Measurements from ENCODE around the gene MFSD2B. TPM values are rescaled to one million over a fixed set of nuclear protein-coding genes. Genes with fewer than 3 reads are reported as not detected.

The MFSD2B gene
- total RNA-seq, 1 experiment from 2014 or later = 0.48 TPM

GRCh38 chr2:24045511-24046508 lies 35.9 kb downstream of the MFSD2B start:
- H3K4me1 Mint-ChIP-seq (ENCODE audit: low read depth, unreplicated experiment) = peaks cover 7% of the 10 kb centered on the region
- Histone ChIP-seq H3K4me1 (peaks cover 4% of the 10 kb centered on the region; the same call in 1 of the 2 replicates), H3K4me3 (ENCODE audit: low read depth, low read length) (peak overlapping the region; percentile 65), H3K9me3 (no peaks in the 10 kb centered on the region), H3K36me3 (ENCODE audit: control insufficient read depth, insufficient read depth, low read length) (no peaks in the 10 kb centered on the region), H3K27me3 (replicated peaks; ENCODE audit: control insufficient read depth, insufficient read depth, low read length) (no peaks in the 10 kb centered on the region)
- H3K27me3 Mint-ChIP-seq (ENCODE audit: insufficient read depth, unreplicated experiment) = no peaks in the 10 kb centered on the region
- no peak for TF ChIP-seq CTCF (IDR thresholded peaks at IDR 0.05; ENCODE audit: insufficient read depth in 1 of 2, low read depth in 1 of 2, low read length in 1 of 2, severe bottlenecking in 1 of 2, unreplicated experiment in 1 of 2)
- ChIA-PET POLR2A (no interaction called here), CTCF (interaction anchor here (0.6 to 2.1 kb wide), 2 partner anchors 13 to 31 kb away, joined by 6 to 11 read pairs; partner anchors contain the start of gene SF3B6)
- H3K27ac Mint-ChIP-seq (ENCODE audit: unreplicated experiment) = no peak overlapping the region
- BruUV-seq (replicated peaks) = no TSS peak
- no peaks in the 10 kb centered on the region for H3K36me3 Mint-ChIP-seq (ENCODE audit: insufficient read depth, unreplicated experiment)
- DNase-seq = no peak
- H3K9me3 Mint-ChIP-seq (ENCODE audit: unreplicated experiment) = no peaks in the 10 kb centered on the region
- peak overlapping the region; percentile 86 for H3K4me3 Mint-ChIP-seq (ENCODE audit: unreplicated experiment)
- intact Hi-C loops (cut with micrococcal nuclease; ENCODE audit: unreplicated experiment) = no loop called here

- H3K9me3 Mint-ChIP-seq (ENCODE audit: unreplicated experiment) = no peaks in the 10 kb centered on the region
- CTCF ChIA-PET = interaction anchor here (1.7 to 2.1 kb wide), 2 partner anchors 30 to 38 kb away, joined by 11 to 22 read pairs; partner anchors contain the start of genes SF3B6 and TP53I3
- POLR2A ChIA-PET = interaction anchor here (1.4 to 1.7 kb wide), 2 partner anchors 30 to 37 kb away, joined by 15 to 47 read pairs; partner anchors contain the start of genes SF3B6 and TP53I3
- TF ChIP-seq CTCF (IDR thresholded peaks at IDR 0.05; ENCODE audit: insufficient read depth in 1 of 2, low read depth in 1 of 2, low read length in 1 of 2, severe bottlenecking in 1 of 2, unreplicated experiment in 1 of 2) = no peak
- H3K4me3 Mint-ChIP-seq (ENCODE audit: unreplicated experiment) = peak overlapping the region; percentile 86
- Histone ChIP-seq H3K36me3 (ENCODE audit: control insufficient read depth, insufficient read depth, low read length) (no peaks in the 10 kb centered on the region), H3K4me1 (peaks cover 4% of the 10 kb centered on the region; the same call in 1 of the 2 replicates), H3K4me3 (ENCODE audit: low read depth, low read length) (peak overlapping the region; percentile 65), H3K9me3 (no peaks in the 10 kb centered on the region), H3K27me3 (replicated peaks; ENCODE audit: control insufficient read depth, insufficient read depth, low read length) (no peaks in the 10 kb centered on the region)
- H3K27ac Mint-ChIP-seq (ENCODE audit: unreplicated experiment) = peak overlapping the region; percentile 30
- H3K36me3 Mint-ChIP-seq (ENCODE audit: insufficient read depth, unreplicated experiment) = no peaks in the 10 kb centered on the region
- intact Hi-C loops (cut with micrococcal nuclease; ENCODE audit: unreplicated experiment) = no loop called here
- DNase-seq = no peak
- no peaks in the 10 kb centered on the region for H3K27me3 Mint-ChIP-seq (ENCODE audit: insufficient read depth, unreplicated experiment)
- H3K4me1 Mint-ChIP-seq (ENCODE audit: low read depth, unreplicated experiment) = peaks cover 7% of the 10 kb centered on the region
- TSS peak; percentile 69 for BruUV-seq (replicated peaks)
Observed at GRCh38 chr2:24046599-24046929, 36.7 kb downstream of the MFSD2B start.

GRCh38 chr2:24046930-24047702 lies 37.2 kb downstream of the MFSD2B start, which contains the start of gene WDCP:
WDCP (minus strand) TSS chr2:24047391; CDS start chr2:24039494, 7,897 bp downstream.
- peaks cover 7% of the 10 kb centered on the region for H3K4me1 Mint-ChIP-seq (ENCODE audit: low read depth, unreplicated experiment)
- H3K27me3 Mint-ChIP-seq (ENCODE audit: insufficient read depth, unreplicated experiment) = no peaks in the 10 kb centered on the region
- H3K36me3 ChIP-seq (ENCODE audit: control insufficient read depth, insufficient read depth, low read length) = no peaks in the 10 kb centered on the region
- DNase-seq = peak; percentile 96 to 98
- H3K27me3 ChIP-seq (replicated peaks; ENCODE audit: control insufficient read depth, insufficient read depth, low read length) = no peaks in the 10 kb centered on the region
- H3K4me3 Mint-ChIP-seq (ENCODE audit: unreplicated experiment) = peak within 1 kb of the TSS; percentile 86
- no TSS peak for BruUV-seq (replicated peaks)
- H3K9me3 Mint-ChIP-seq (ENCODE audit: unreplicated experiment) = no peaks in the 10 kb centered on the region
- peak within 1 kb of the TSS; percentile 30 for H3K27ac Mint-ChIP-seq (ENCODE audit: unreplicated experiment)
- intact Hi-C loops (cut with micrococcal nuclease; ENCODE audit: unreplicated experiment) = loop anchor here (1.0 kb wide), 2 partner anchors 29 to 37 kb away; partner anchors contain the start of genes SF3B6 and TP53I3
- no peaks in the 10 kb centered on the region for H3K9me3 ChIP-seq
- ChIA-PET POLR2A (interaction anchor here (0.5 to 1.7 kb wide), 12 partner anchors 16 to 751 kb away, joined by 3 to 47 read pairs (median 4); partner anchors contain the start of genes ATAD2B, SF3B6, TP53I3 and UBXN2A), CTCF (interaction anchor here (0.6 to 2.1 kb wide), 6 partner anchors 29 to 135 kb away, joined by 3 to 22 read pairs (median 7); partner anchors contain the start of genes ATAD2B, SF3B6 and TP53I3)
- peak within 1 kb of the TSS; percentile 65 for H3K4me3 ChIP-seq (ENCODE audit: low read depth, low read length)
- TF ChIP-seq CTCF (IDR thresholded peaks at IDR 0.05; ENCODE audit: insufficient read depth in 1 of 2, low read depth in 1 of 2, low read length in 1 of 2, severe bottlenecking in 1 of 2, unreplicated experiment in 1 of 2) = no peak
- no peaks in the 10 kb centered on the region for H3K36me3 Mint-ChIP-seq (ENCODE audit: insufficient read depth, unreplicated experiment)
- H3K4me1 ChIP-seq = peaks cover 4% of the 10 kb centered on the region; the same call in 1 of the 2 replicates

All from Caco-2 (cell line).